PFSK-1 (cell line): ENCODE data around the gene TYRP1.

Experiments
- FOXP2 ChIP-seq: optimal IDR thresholded peaks from 2 replicates; pipeline ENCODE3; 2011; ENCODE audit warnings: borderline replicate concordance, control low read depth, inconsistent platforms; ENCODE audit not compliant: insufficient read depth; ENCODE audit errors: extremely low read length, extremely low read depth
- POLR2AphosphoS5 ChIP-seq: IDR thresholded peaks from 2 replicates; pipeline ENCODE4 v1.6.1; 2012; ENCODE audit warnings: low read depth, mild to moderate bottlenecking, control low read depth, low read length, moderate library complexity
- SIN3A ChIP-seq: IDR thresholded peaks from 2 replicates; pipeline ENCODE4 v1.6.1; 2012; ENCODE audit warnings: mild to moderate bottlenecking, low read length, moderate library complexity, borderline replicate concordance; ENCODE audit not compliant: insufficient read depth
- TAF1 ChIP-seq: IDR thresholded peaks from 2 replicates; pipeline ENCODE4 v1.6.1; 2012; ENCODE audit warnings: low read length, control low read depth, borderline replicate concordance; ENCODE audit not compliant: insufficient read depth
- TF ChIP-seq, protein P1 (sequence below), 2 experiments: IDR thresholded peaks; 2 replicates each; pipeline versions ENCODE4 v1.6.1 to v1.8.0; 2011 to 2012; ENCODE audit warnings: low read depth in 2 of 2, low read length in 2 of 2, control low read depth in 1 of 2, inconsistent platforms in 1 of 2, mild to moderate bottlenecking in 1 of 2, moderate library complexity in 1 of 2; ENCODE audit not compliant: insufficient read depth in 1 of 2

DNA sequence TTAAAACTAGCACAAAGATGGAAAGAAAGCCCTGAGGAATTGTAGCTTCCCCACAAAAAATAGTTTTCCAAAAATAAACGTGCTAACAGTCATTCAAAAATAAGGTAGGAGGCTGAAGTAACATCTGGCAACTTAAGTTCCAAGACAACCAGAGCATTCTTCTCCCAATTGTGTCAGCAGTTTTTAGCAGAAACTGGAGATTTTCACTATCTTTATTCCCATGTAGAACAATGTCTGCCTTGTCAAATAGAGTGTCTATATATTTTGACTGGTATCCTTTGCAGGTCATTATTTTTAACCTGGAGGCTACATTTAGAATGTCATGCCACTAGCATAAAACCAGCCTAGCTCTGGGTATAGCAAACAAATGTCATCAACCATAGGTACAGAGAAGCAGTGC, 10.8 kb downstream of the TYRP1 start:
- TF ChIP-seq, protein P1, sequence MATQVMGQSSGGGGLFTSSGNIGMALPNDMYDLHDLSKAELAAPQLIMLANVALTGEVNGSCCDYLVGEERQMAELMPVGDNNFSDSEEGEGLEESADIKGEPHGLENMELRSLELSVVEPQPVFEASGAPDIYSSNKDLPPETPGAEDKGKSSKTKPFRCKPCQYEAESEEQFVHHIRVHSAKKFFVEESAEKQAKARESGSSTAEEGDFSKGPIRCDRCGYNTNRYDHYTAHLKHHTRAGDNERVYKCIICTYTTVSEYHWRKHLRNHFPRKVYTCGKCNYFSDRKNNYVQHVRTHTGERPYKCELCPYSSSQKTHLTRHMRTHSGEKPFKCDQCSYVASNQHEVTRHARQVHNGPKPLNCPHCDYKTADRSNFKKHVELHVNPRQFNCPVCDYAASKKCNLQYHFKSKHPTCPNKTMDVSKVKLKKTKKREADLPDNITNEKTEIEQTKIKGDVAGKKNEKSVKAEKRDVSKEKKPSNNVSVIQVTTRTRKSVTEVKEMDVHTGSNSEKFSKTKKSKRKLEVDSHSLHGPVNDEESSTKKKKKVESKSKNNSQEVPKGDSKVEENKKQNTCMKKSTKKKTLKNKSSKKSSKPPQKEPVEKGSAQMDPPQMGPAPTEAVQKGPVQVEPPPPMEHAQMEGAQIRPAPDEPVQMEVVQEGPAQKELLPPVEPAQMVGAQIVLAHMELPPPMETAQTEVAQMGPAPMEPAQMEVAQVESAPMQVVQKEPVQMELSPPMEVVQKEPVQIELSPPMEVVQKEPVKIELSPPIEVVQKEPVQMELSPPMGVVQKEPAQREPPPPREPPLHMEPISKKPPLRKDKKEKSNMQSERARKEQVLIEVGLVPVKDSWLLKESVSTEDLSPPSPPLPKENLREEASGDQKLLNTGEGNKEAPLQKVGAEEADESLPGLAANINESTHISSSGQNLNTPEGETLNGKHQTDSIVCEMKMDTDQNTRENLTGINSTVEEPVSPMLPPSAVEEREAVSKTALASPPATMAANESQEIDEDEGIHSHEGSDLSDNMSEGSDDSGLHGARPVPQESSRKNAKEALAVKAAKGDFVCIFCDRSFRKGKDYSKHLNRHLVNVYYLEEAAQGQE (IDR thresholded peaks at IDR 0.05; ENCODE audit: insufficient read depth in 1 of 2, low read depth in 2 of 2, low read length in 2 of 2) = no peak
- TF ChIP-seq POLR2AphosphoS5 (no peak), TAF1 (no peak), FOXP2 (no peak), SIN3A (no peak)
